ENCODE data around the gene RNASE4.

Gene RNASE4

GRCh38 chr14:20748439-20748838 is 64.1 kb downstream of the RNASE4 start:
- H3K4me3 ChIP-seq (ENCODE audit: low read length), result no peak overlapping the region
- peaks cover 14% of the 10 kb centered on the region for H3K27me3 ChIP-seq (replicated peaks; ENCODE audit: control insufficient read depth, insufficient read depth, low read length)
- no peaks in the 10 kb centered on the region for H3K36me3 ChIP-seq (ENCODE audit: control insufficient read depth, insufficient read depth, low read length, severe bottlenecking)
- H3K4me1 ChIP-seq (ENCODE audit: control insufficient read depth, insufficient read depth, low read length), result no peaks in the 10 kb centered on the region
- no peak for DNase-seq (ENCODE audit: low read depth)
- peaks cover 26% of the 10 kb centered on the region for H3K9me3 ChIP-seq (ENCODE audit: control insufficient read depth, low read length)
- H3K9ac ChIP-seq (ENCODE audit: low read length), result no peak overlapping the region

- no peaks in the 10 kb centered on the region for H3K27me3 ChIP-seq (replicated peaks; ENCODE audit: control insufficient read depth, insufficient read depth, low read length)
- H3K9me3 ChIP-seq (ENCODE audit: control insufficient read depth, low read length), result peaks cover 27% of the 10 kb centered on the region
- DNase-seq (ENCODE audit: low read depth), result no peak
- no peaks in the 10 kb centered on the region for H3K36me3 ChIP-seq (ENCODE audit: control insufficient read depth, insufficient read depth, low read length, severe bottlenecking)
- no peaks in the 10 kb centered on the region for H3K4me1 ChIP-seq (ENCODE audit: control insufficient read depth, insufficient read depth, low read length)
- H3K4me3 ChIP-seq (ENCODE audit: low read length), result no peak overlapping the region
- H3K9ac ChIP-seq (ENCODE audit: low read length), result no peak overlapping the region
These were observed 65.8 kb downstream of the RNASE4 start for GRCh38 chr14:20750194-20750593.

Measured in adipocyte (in vitro differentiated cells).